ENCODE measurements around the gene HOATZ.

The HOATZ gene

DNA sequence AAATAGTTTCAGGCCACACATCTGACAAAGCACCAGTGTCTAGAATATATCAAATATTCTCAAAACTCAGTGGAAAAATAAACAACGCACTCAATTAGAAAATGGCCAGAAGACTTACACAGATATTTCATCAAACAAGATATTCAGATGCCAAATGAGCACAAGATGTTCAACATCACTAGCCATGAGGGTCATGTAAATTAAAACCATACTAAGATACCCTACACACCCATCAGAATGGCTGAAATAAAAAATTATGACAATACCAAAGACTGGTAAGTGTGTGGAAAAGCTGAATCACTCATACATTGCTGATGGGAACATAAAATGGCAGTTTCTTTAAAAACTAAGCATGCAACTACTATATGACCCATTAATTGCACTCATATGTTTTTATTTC, 24.1 kb upstream of the HOATZ start:
- no peak overlapping the region for H3K27ac ChIP-seq
- no peaks in the 10 kb centered on the region for H3K36me3 ChIP-seq
- DNase-seq, result no peak
- no peaks in the 10 kb centered on the region for H3K27me3 ChIP-seq (ENCODE audit: insufficient read depth, low read depth, severe bottlenecking)
- TF ChIP-seq, protein P1, sequence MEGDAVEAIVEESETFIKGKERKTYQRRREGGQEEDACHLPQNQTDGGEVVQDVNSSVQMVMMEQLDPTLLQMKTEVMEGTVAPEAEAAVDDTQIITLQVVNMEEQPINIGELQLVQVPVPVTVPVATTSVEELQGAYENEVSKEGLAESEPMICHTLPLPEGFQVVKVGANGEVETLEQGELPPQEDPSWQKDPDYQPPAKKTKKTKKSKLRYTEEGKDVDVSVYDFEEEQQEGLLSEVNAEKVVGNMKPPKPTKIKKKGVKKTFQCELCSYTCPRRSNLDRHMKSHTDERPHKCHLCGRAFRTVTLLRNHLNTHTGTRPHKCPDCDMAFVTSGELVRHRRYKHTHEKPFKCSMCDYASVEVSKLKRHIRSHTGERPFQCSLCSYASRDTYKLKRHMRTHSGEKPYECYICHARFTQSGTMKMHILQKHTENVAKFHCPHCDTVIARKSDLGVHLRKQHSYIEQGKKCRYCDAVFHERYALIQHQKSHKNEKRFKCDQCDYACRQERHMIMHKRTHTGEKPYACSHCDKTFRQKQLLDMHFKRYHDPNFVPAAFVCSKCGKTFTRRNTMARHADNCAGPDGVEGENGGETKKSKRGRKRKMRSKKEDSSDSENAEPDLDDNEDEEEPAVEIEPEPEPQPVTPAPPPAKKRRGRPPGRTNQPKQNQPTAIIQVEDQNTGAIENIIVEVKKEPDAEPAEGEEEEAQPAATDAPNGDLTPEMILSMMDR (IDR thresholded peaks at IDR 0.05; ENCODE audit: low read depth, low read length), result no peak
- peaks cover 3% of the 10 kb centered on the region for H3K9me3 ChIP-seq (ENCODE audit: severe bottlenecking)
- no peak overlapping the region for H3K4me3 ChIP-seq (ENCODE audit: low read depth, low read length)

- no peak overlapping the region for H3K4me3 ChIP-seq (ENCODE audit: low read depth, low read length)
- no peaks in the 10 kb centered on the region for H3K36me3 ChIP-seq
- TF ChIP-seq, protein P1 (IDR thresholded peaks at IDR 0.05; ENCODE audit: low read depth, low read length), result no peak
- H3K9me3 ChIP-seq (ENCODE audit: severe bottlenecking), result no peaks in the 10 kb centered on the region
- DNase-seq, result no peak
- H3K27ac ChIP-seq, result no peak overlapping the region
- H3K27me3 ChIP-seq (ENCODE audit: insufficient read depth, low read depth, severe bottlenecking), result no peaks in the 10 kb centered on the region
Measured at GRCh38 chr11:111494040-111494439, 20.5 kb upstream of the HOATZ start.

DNA sequence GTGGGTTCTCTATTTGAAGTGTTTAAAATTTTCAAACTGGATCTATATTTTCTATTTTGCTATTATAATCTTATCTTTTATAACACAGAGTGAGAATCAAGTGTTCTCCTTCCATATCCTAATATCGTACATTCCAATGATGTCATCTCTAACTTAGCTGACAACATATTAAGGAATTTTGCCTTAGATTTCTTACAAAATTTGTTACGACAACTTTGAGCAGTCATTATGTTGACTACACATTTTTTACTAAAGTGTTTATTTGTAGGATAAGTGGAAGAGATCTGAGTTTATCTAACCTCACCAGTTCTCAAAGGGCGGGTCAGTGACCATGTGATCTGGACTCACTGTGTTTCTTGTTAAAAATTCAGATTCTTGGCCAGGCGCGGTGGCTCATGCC, 15.1 kb upstream of the HOATZ start:
- no peak for DNase-seq

GRCh38 chr11:111500481-111500880, 14.1 kb upstream of the HOATZ start:
- Histone ChIP-seq H3K27me3 (ENCODE audit: insufficient read depth, low read depth, severe bottlenecking) (no peaks in the 10 kb centered on the region), H3K9me3 (ENCODE audit: severe bottlenecking) (no peaks in the 10 kb centered on the region), H3K4me3 (ENCODE audit: low read depth, low read length) (no peak overlapping the region), H3K36me3 (no peaks in the 10 kb centered on the region), H3K27ac (no peak overlapping the region)
- DNase-seq, result no peak
- TF ChIP-seq, protein P1 (IDR thresholded peaks at IDR 0.05; ENCODE audit: low read depth, low read length), result no peak

More for the DNA sequence above, 15.1 kb upstream of the HOATZ start:
- H3K27me3 ChIP-seq (ENCODE audit: insufficient read depth, low read depth, severe bottlenecking), result no peaks in the 10 kb centered on the region
- H3K4me3 ChIP-seq (ENCODE audit: low read depth, low read length), result no peak overlapping the region
- no peaks in the 10 kb centered on the region for H3K36me3 ChIP-seq
- TF ChIP-seq, protein P1 (IDR thresholded peaks at IDR 0.05; ENCODE audit: low read depth, low read length), result no peak
- no peak overlapping the region for H3K27ac ChIP-seq
- no peaks in the 10 kb centered on the region for H3K9me3 ChIP-seq (ENCODE audit: severe bottlenecking)

GRCh38 chr11:111502611-111503010, 12.0 kb upstream of the HOATZ start:
- no peaks in the 10 kb centered on the region for H3K27me3 ChIP-seq (ENCODE audit: insufficient read depth, low read depth, severe bottlenecking)
- H3K36me3 ChIP-seq, result no peaks in the 10 kb centered on the region
- no peaks in the 10 kb centered on the region for H3K9me3 ChIP-seq (ENCODE audit: severe bottlenecking)
- TF ChIP-seq, protein P1 (IDR thresholded peaks at IDR 0.05; ENCODE audit: low read depth, low read length), result no peak
- H3K4me3 ChIP-seq (ENCODE audit: low read depth, low read length), result no peak overlapping the region
- H3K27ac ChIP-seq, result no peak overlapping the region
- DNase-seq, result no peak

DNA sequence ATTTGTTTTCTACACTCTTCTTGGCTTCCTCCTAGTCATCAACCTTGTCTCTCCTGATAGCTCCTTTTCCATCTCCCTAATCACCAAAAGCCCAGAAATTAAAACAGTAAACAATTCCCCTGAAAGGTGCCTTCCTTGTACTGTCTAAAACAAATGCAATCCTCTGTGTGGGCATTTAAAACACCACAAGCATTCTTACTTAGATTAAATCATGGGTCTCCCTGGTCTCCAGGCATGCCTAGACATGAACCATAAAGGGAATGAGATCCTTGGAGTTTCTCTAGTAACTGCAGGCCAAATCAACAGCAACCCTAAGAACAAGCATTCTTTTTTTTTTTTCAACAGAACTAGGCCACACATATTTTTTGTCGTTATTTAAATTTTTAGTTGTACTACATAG, 4.3 kb upstream of the HOATZ start:
- H3K36me3 ChIP-seq, result no peaks in the 10 kb centered on the region
- peak overlapping the region; percentile 53 for H3K27ac ChIP-seq
- no peaks in the 10 kb centered on the region for H3K9me3 ChIP-seq (ENCODE audit: severe bottlenecking)
- DNase-seq, result no peak
- no peak overlapping the region for H3K4me3 ChIP-seq (ENCODE audit: low read depth, low read length)
- no peaks in the 10 kb centered on the region for H3K27me3 ChIP-seq (ENCODE audit: insufficient read depth, low read depth, severe bottlenecking)
- TF ChIP-seq, protein P1 (IDR thresholded peaks at IDR 0.05; ENCODE audit: low read depth, low read length), result no peak
